ENCODE data around the gene SPTBN1. TPM values are rescaled to one million over a fixed set of nuclear protein-coding genes. Genes with fewer than 3 reads are reported as not detected.

The SPTBN1 gene
- total RNA-seq, 6 experiments from 2014 or later, result 128 to 169 (median 159) TPM

DNA sequence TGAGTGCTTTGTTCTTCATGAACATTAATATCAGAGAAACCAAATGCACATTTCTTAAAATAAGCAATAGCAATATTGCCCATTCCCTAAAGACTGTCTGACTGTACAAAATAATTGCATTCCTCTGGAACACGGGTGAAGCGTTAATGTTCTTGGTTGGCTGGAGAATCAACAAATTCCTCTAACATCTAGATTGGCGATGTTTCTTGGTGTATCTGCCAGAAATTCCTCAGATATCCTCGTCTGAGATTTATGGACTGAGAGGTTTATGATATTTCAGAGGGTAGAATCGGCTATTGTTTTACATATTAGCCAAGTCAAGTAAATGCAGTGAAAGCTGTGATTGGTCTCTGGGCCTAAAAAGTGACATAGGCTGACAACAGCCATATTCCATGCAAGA, 27.1 kb upstream of the SPTBN1 start:
- H3K27ac Mint-ChIP-seq, result no peak overlapping the region
- peaks cover 4% of the 10 kb centered on the region for H3K27me3 Mint-ChIP-seq (ENCODE audit: insufficient read depth)
- TF ChIP-seq, protein P1, sequence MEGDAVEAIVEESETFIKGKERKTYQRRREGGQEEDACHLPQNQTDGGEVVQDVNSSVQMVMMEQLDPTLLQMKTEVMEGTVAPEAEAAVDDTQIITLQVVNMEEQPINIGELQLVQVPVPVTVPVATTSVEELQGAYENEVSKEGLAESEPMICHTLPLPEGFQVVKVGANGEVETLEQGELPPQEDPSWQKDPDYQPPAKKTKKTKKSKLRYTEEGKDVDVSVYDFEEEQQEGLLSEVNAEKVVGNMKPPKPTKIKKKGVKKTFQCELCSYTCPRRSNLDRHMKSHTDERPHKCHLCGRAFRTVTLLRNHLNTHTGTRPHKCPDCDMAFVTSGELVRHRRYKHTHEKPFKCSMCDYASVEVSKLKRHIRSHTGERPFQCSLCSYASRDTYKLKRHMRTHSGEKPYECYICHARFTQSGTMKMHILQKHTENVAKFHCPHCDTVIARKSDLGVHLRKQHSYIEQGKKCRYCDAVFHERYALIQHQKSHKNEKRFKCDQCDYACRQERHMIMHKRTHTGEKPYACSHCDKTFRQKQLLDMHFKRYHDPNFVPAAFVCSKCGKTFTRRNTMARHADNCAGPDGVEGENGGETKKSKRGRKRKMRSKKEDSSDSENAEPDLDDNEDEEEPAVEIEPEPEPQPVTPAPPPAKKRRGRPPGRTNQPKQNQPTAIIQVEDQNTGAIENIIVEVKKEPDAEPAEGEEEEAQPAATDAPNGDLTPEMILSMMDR (IDR thresholded peaks at IDR 0.05), result no peak
- no peak for DNase-seq
- no peaks in the 10 kb centered on the region for H3K36me3 Mint-ChIP-seq (ENCODE audit: low read depth)
- H3K9me3 Mint-ChIP-seq, result no peaks in the 10 kb centered on the region
- H3K4me3 Mint-ChIP-seq, result no peak overlapping the region
- peaks cover 11% of the 10 kb centered on the region; the same call in 1 of the 2 replicates for H3K4me1 Mint-ChIP-seq (ENCODE audit: low read depth)

GRCh38 chr2:54429811-54430551, 26.1 kb upstream of the SPTBN1 start:
- H3K27ac Mint-ChIP-seq, result no peak overlapping the region
- TF ChIP-seq, protein P1 (IDR thresholded peaks at IDR 0.05), result no peak
- no peak overlapping the region for H3K4me3 Mint-ChIP-seq
- peaks cover 11% of the 10 kb centered on the region; the same call in 1 of the 2 replicates for H3K4me1 Mint-ChIP-seq (ENCODE audit: low read depth)
- peaks cover 5% of the 10 kb centered on the region for H3K27me3 Mint-ChIP-seq (ENCODE audit: insufficient read depth)
- no peak for DNase-seq
- no peaks in the 10 kb centered on the region for H3K9me3 Mint-ChIP-seq
- H3K36me3 Mint-ChIP-seq (ENCODE audit: low read depth), result no peaks in the 10 kb centered on the region

DNA sequence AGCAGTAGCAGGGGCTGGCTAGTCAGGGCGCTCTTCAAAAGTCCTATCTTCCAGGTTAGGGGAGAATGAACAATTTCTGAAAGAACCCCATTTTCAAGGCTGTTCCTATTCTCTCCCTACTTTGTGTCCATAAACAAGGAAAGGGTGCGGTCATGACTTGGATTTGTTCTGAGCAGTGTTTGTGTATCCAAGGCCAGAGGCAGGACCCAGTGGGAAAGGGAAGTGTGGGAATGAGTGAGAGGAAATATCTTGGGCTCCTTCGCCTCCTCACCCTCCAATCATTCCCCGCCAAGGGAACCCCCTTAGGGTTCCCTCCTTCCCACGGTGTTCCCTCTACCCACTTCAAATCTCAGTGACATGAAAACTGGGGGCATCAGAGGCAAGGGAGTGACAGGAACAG, 25.5 kb upstream of the SPTBN1 start:
- H3K27ac Mint-ChIP-seq, result no peak overlapping the region
- TF ChIP-seq, protein P1 (IDR thresholded peaks at IDR 0.05), result no peak
- H3K4me1 Mint-ChIP-seq (ENCODE audit: low read depth), result peaks cover 11% of the 10 kb centered on the region; the same call in 1 of the 2 replicates

DNA sequence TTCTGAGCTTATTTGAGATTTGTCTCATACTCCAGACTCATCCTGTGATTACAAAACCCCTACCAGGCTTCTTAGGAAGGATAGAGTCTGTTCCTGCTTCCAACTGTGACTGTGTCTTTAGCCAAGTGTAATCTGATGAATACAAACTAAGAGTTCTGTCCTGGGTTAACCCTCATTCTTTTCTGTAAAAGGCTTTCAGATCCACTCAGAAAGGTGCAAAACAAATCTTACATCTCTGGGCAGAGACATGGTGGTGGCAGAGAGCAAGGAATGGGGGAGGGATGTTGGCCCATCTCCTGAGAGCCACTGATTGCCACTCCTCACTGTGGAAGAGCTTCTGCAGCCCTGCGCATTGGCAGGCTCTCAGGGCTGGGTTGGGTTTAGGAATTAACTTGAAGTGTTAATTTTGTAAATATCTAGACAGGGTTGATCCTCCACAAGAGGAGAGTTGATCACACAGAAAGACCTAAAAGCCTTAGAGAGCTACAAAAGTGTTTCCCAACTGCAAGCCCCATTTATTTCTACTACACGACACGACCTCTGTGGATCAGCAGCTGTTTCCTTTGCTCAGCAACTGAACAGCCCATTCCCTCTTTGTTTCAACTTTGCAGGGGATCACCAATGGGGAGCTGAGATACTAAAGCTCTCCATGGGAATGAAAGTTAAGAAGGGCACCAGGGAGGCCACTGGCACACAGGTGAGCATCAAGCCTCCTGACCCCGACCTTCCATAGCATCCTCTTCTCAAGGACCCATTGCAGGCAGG, 23.7 kb upstream of the SPTBN1 start:
- no peak overlapping the region for H3K4me3 Mint-ChIP-seq
- no peak for DNase-seq
- H3K9me3 Mint-ChIP-seq, result no peaks in the 10 kb centered on the region
- peaks cover 5% of the 10 kb centered on the region for H3K27me3 Mint-ChIP-seq (ENCODE audit: insufficient read depth)
- H3K27ac Mint-ChIP-seq, result no peak overlapping the region
- TF ChIP-seq, protein P1 (IDR thresholded peaks at IDR 0.05), result no peak
- H3K36me3 Mint-ChIP-seq (ENCODE audit: low read depth), result no peaks in the 10 kb centered on the region
- H3K4me1 Mint-ChIP-seq (ENCODE audit: low read depth), result peaks cover 11% of the 10 kb centered on the region; the same call in 1 of the 2 replicates

More for the DNA sequence above, 25.5 kb upstream of the SPTBN1 start:
- Mint-ChIP-seq H3K4me3 (no peak overlapping the region), H3K9me3 (no peaks in the 10 kb centered on the region), H3K27me3 (ENCODE audit: insufficient read depth) (peaks cover 5% of the 10 kb centered on the region), H3K36me3 (ENCODE audit: low read depth) (no peaks in the 10 kb centered on the region)
- DNase-seq, result no peak

GRCh38 chr2:54434229-54434628, 21.9 kb upstream of the SPTBN1 start:
- DNase-seq, result no peak
- H3K36me3 Mint-ChIP-seq (ENCODE audit: low read depth), result no peaks in the 10 kb centered on the region

More at GRCh38 chr2:54434229-54434628, 21.9 kb upstream of the SPTBN1 start:
- Mint-ChIP-seq H3K9me3 (no peaks in the 10 kb centered on the region), H3K4me3 (no peak overlapping the region), H3K27me3 (ENCODE audit: insufficient read depth) (peaks cover 11% of the 10 kb centered on the region; the same call in 1 of the 2 replicates), H3K27ac (no peak overlapping the region), H3K4me1 (ENCODE audit: low read depth) (0 out of 2 replicates have a peak, but pooled peaks cover under 1% of the 10 kb centered on the region)
- TF ChIP-seq, protein P1 (IDR thresholded peaks at IDR 0.05), result no peak
